HG02852 (cell line): ENCODE data around the gene ASRGL1.
"Not testable (repeated sequence)": the region's sequence is repeated elsewhere in the genome, so short reads cannot be mapped to it uniquely, and the experiment has no call there.

Source experiments
- ATAC-seq: cut with Tn5 transposase; IDR thresholded peaks from one replicate; pipeline ENCODE4 v1.9.1; 2021; ENCODE audit warnings: mild to moderate bottlenecking, moderate library complexity; ENCODE audit not compliant: unreplicated experiment

The ASRGL1 gene

DNA sequence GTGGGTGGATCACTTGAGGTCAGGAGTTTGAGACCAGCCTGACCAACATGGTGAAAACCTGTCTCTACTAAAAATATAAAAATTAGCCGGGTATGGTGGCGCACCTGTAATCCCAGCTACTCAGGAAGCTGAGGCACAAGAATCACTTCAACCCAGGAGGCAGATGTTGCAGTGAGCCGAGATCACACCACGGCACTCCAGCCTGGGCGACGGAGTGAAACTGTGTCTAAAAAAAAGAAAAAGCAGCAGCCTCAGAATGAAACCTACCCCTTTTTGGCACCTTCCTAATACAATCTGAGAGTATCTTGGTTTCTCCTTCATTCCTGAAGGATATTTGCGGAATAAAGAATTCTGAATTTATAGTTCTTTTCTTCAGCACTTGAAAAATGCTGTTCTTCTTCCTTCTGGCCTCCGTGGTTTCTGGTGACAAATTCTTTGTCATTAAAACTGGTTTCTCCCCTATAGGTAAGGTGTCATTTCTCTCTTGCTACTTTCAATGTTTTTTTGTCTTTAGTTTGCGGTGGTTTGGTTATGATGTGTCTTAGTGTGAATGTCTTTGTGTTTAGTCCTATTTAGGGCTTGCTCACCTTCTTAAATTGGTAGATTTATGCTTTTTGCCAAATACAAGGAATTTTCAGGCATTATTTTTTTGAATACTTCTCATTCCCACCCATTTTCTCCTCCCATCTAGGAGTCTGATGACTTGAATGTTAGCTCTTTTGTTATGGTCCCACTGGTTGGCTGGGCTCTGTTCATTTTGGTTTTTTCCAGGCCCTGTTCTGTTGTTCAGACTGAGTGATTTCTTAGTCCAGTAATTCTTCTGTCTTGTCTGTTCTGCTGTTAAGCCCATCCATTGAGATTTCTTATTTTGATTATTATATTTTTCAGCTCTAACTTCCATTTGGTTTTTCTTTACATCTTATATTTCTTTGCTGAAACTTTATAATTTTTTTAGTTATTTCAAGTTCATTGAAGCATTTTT, 15.4 kb downstream of the ASRGL1 start:
- no peak for ATAC-seq

DNA sequence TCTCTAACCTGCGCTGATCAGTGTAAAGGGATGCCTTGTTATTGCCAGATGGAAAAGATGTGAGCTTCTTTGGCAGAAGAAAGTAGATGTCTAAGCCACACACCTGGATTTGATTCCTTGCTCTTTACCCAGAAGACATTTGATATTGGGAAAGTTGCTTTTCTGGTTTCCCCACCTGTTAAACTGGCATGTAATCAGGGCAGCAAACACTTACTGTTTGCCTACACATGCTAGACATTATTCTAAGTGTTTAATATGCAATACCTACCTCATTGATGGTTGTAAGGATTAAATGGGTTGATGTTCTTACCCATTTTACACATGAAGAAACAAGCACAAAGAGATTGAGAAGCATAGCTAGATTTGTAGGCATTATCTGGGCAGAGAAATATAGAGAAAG, 16.6 kb downstream of the ASRGL1 start:
- no peak for ATAC-seq

DNA sequence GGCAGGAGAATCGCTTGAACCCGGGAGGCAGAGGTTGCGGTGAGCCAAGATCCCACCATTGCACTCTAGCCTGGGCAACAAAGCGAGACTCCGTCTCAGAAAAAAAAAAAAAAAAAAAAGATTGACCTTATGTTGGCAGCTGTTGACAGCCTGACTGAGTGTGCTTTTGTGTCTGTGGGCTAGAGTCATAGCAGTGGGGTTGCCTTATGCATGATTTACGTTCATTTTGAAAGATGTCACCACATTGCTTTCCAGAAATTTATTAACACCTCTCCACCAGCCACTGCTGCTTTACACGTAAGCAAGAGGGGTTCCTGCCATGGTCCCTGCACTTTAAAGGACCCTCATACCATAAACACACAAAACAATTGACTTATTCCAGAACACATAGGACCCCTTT, 21.0 kb downstream of the ASRGL1 start:
- no peak for ATAC-seq

DNA sequence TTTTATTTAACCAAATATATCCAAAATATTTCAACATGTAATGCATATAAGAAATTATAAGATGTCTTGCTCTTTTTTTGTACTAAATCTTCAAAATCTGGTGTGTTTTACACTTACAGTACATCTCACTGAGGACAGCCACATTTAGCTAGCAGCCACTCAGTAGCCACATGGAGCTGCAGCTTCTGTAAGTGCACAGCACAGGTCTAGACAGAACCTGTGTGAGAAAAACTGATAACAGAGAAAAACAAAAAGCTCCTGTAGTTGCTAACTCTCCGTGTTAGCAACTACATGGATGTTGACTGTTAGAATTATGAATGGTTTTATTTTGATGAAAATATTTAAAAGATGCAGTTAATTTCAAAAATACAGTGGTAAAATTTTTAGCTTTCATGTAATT, 22.2 kb downstream of the ASRGL1 start:
- no peak for ATAC-seq

DNA sequence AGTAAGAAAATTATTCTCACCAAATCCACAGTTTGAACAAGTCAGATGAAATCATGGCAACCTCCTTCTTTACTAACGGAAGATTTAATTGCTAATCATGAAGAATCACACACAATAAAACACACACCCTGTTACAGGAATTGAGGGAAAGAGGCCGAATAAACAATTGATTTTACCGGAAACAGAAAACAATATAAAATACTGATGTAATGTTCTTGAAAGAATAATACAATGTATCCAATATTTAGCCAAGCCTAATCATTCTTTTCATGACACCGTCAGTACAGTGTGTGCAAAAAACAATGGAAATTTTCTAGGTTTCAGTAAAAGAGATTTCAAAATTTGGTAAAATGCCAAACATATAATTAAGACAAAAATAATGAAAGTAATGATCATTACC, 23.4 kb downstream of the ASRGL1 start:
- no peak for ATAC-seq

DNA sequence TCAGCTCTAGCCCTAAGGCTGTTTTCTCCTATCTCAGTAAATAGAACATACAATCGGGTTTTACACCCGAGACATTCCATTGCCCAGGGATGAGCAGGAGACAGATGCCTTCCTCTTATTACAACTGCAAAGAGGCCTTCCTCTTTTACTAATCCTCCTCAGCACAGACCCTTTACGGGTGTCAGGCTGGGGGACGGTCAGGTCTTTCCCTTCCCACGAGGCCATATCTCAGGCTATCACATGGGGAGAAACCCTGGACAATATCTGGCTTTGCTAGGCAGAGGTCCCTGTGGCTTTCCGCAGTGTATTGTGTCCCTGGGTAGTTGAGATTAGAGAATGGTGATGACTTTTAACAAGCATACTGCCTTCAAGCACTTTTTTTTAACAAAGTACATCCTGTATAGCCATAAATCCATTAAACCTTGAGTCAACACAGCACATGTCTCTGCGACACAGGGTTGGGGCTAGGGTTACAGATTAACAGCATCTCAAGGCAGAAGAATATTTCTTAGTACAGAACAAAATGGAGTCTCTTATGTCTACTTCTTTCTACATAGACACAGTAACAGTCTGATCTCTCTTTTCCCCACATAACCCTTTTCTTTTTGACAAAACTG, 31.7 kb downstream of the ASRGL1 start:
- ATAC-seq = not testable (repeated sequence)

DNA sequence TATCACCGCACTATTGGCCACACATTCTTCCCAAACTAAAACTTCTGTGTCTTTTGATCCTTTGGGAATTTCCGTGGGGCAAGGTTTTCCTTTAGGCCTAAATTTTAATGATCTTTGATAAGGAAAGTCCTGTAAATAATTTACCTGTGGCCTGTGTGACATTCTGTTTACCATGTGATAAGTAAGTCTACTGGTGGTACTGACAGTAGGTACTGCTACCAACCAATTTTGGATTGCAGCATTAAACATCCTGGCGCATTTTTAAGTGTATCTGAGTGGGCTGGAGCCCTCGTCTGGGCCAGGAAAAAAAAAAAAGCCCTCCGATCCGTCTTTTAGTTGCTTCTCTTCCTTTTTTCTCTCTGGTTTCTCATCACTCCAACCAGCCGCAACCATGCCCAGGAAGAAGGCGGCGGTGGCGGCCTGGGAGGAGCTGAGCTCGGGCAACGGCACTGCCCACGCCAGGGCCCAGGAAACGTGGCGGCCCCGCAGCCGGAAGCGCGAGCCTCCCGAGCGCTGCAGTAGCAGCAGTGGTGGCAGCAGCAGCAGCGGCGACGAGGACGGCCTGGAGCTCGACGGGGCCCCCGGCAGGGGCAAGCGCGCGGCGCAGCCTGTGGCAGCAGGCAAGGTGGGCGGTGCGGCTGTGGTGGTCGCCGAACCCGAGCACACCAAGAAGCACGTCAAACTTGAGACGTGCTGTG, 33.6 kb downstream of the ASRGL1 start:
- no peak for ATAC-seq

DNA sequence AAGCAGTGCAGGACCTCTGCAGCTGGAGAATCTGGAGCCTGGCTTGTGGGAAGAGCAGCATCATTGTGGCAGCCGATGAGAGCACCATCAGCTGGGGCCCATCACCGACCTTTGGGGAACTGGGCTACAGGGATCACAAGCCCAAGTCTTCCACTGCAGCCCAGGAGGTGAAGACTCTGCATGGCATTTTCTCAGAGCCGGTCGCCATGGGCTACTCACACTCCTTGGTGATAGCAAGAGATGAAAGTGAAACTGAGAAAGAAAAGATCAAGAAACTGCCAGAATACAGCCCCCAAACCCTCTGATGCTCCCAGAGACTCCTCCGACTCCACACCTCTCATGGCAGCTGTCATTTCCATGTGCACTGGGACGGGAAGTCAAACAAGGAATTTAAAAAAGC, 35.6 kb downstream of the ASRGL1 start:
- no peak for ATAC-seq

DNA sequence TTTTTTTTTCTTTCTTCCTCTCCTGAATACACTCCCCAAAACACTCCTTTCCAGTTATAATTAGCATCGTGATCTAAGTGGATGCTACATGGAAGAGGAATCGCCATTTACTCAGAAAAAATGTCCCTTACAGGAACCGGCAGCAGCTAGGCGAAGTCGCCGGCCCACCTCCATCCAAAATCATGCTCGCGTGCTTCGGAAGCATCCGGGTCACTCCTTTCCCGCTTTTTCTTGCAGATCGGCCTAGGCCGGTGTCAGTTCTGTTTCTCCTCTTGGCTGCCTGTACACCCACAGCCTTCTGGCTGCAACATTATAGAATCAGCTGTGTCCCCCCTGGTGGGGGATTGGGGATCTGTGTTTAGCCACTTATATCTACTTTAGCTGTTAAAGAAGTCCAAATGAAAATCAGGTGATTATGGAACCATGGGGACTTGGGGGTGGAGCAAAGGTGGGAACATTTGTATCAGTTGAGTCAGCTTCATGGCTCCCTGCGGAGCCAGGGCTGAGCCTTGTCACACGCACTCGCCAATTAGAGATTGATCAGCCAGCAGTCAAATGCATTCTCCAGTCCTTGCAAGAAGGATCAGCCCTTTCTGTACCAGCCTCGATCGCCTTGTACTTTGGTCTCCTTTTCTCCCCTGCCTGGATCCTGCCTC, 36.3 kb downstream of the ASRGL1 start:
- no peak for ATAC-seq

DNA sequence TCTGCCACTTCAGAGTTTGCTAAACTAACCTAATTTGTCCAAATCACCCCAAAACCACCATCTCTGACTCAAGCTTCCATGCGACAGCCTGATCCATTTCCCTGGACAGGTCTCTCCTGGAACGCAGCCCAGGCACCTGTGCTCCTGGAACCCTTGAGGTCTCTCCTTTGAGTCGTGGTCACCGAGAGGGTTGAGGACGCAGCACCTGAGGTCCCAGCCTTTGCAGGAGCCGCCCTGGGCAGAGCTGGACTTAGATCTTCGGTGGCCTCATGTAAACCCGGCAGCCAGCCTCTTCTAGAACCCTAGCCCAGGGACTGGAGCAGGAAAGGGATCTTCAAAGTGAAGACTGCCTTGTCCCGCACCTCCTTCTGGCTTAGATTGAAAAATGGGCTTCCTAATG, 37.6 kb downstream of the ASRGL1 start:
- no peak for ATAC-seq

DNA sequence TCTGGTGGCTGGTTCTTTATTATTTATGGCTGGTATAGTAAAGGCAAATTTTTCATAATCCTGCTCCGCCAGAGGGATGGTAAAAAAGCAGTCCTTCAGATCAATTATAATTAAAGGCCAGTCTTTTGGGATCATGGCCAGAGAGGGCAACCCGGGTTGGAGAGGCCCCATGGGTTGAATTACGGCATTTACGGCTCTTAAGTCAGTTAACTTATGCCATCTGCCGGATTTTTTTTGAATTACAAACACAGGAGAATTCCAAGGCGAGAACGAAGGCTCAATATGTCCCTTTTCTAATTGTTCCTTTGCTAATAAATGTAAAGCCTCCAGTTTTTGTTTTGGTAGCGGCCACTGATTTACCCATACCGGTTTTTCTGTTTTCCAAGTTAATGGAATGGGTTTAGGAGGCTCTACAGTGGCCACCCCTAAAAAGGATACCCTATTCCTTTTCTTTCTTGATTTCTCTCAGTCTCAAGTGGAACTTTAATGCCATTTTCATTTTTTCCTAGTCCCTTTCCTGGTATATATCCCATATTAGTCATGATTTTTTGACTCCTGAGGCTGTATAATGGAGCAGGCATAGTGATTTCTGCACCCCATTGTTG, 41.3 kb downstream of the ASRGL1 start:
- ATAC-seq = not testable (repeated sequence)

DNA sequence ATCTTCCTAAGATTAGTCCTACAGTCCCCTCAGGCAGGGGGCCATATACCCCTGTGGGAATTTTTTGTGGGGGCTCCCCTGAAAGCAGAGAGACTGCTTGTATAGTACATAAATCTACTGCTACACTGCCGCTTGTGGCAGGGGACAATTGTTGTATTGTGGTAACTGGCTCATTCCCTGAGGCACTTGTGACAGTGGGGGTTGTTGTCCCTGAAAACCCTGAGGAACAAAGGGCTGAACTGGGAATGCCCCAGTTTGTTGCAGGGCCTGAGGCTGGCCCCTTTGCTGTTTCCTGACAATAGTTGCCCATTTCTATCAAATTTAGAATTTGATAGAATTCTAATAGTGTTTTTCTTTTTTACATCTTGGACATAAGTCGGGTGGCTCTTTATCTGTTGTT, 42.3 kb downstream of the ASRGL1 start:
- not testable (repeated sequence) for ATAC-seq

DNA sequence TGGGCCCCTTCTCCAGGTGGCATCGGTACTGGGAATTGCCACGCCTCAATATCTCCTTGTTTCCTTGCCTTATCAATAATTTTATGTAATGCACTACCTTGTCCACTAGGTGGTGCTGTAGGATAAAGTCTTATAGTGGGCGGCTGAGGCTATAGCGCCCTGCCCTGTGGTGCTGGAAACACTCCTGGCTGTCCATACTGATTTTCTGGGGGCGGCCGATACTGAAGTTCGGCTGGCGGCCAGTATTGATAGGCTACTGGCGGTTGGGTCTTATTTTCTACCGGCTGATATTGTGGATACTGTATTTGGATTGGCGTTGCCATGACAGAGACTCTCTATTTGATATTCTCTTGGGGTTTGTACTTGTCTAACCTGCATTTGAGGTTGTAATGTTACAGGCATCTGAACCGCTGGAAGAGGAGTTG, 43.6 kb downstream of the ASRGL1 start:
- ATAC-seq = not testable (repeated sequence)

DNA sequence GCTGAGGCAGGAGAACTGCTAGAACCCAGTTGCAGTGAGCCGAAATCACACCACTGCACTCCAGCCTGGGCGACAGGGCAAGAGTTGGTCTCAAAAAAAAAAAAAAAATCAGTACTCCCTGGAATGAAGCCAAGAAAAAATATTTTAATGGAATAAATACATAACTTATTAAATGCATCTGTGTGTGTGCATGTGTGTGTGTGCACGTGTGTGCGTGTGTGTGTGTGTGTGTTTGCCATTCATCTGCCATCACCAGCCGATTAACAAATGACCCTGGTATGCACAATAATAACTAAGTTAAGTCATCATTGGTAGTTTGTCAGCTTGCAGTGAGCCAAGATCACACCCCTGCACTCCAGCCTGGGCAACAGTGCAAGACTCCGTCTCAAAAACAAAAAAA, 46.6 kb downstream of the ASRGL1 start:
- no peak for ATAC-seq

DNA sequence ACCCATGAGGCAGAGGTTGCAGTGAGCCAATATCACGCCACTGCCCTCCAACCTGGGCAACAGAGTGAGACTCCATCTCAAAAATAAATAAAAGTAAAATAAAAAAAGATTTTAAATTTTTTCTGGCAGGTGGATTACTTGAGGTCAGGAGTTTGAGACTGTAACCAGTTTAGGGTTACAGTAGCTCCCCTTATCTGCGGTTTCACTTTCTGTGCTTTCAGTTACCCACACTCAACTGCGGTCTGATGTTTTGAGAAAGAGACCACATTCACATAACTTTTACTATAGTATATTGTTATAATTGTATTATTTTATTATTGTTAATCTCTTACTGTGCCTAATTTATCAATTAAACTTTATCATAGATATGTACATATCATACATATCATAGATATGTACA, 48.8 kb downstream of the ASRGL1 start:
- not testable (repeated sequence) for ATAC-seq

DNA sequence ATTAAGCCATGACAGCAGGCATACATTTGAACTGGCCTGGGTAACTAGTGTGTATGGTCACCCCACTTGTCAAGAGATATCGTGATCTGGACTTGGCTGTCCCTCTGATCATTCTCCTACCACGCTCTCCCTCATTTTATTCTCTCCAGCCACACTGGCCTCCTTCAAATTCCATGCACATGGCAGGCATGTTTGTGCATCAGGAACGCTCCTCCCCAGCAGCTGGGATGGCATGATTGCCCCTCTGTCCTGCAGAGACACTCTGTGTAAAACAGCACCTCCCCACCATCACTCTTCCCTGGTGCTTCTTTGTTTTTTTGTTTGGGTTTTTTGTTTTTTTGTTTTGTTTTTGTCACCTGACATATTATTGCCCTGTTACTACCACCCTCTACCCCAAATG, 50.1 kb downstream of the ASRGL1 start:
- ATAC-seq = no peak

DNA sequence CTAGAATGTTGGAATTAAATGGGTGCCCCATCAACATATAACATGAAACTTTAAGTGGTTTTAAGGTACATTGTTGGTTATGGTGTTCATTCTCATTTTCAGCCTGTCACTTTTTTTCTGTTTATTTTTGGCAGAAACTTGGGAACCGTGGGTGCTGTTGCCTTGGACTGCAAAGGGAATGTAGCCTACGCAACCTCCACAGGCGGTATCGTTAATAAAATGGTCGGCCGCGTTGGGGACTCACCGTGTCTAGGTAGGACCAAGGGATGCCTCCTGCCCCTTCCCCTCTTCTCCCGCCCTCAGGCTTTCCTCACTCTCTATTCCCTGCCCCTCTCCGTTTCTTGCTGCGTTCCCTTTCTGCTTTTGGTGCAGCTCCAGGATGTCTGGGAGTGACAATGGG, 51.8 kb downstream of the ASRGL1 start:
- no peak for ATAC-seq

DNA sequence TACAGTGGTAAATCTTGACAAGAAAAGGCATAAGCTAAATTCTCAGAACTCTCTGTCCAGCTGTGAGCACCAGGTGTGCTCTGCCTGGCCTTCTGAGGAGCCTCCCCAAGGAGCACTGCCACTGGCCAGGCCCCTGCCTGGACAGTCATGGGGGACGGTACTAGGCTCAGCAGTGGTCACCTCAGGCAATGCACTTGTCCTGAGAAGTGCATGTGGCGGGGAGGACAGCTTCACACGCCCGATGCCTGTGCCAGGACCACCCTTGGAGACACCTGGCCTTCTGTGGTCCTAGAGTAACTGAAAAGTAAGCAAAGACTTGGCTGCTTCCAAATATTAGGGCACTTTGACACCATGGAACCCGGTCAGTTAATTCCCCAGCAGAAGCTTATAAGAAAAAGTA, 53.0 kb downstream of the ASRGL1 start:
- no peak for ATAC-seq

DNA sequence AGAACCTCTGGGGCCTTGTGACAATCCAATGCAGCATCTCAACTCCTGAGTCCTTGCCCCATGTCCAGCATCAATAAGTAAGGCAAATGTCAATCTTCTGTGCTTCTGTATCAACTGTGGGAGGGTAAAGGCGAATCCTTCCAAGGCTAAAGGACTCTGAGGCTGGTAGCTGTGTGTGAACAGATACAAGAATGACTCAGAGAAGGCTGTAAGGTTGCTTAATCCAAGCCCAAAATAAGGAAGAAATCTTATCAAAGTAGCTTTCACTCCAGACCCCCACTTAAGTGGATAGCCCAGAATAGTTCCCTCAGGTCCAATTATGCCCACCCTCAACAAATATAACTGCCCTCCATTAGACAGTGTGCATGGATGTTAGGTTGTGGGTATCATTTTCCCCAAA, 53.5 kb downstream of the ASRGL1 start:
- no peak for ATAC-seq

DNA sequence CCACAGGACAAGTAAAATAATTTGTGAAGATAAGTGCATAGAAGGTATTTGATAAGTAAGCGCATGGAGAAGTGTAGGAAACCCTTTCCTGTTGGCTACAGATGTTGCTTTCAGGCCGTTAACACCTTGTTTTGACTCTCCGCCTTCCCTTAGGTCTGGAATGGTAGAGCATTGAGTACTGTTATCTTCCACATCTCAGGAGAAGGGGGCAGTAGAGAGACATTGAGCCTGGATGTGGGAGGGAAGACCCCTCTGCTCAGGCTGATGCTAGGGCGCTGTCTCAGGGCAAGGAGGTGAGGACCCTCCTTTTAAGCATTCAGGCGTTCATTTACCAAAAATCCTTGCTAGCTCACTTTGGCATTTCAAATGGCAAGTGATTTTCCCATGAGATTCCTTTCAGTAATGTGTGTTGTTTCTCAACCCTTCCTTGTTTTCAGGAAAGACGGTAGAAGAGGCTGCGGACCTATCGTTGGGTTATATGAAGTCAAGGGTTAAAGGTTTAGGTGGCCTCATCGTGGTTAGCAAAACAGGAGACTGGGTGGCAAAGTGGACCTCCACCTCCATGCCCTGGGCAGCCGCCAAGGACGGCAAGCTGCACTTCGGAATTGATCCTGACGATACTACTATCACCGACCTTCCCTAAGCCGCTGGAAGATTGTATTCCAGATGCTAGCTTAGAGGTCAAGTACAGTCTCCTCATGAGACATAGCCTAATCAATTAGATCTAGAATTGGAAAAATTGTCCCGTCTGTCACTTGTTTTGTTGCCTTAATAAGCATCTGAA, 54.6 kb downstream of the ASRGL1 start:
- no peak for ATAC-seq
